Activated CD8-positive, alpha-beta T cell treated with anti-CD3 and anti-CD28 coated beads, Interleukin-2, amount 10 ng/mL, durations not matched to agents 7 days and 5 days (primary cell): ENCODE measurements around the gene TXK. TPM values are rescaled to one million over a fixed set of nuclear protein-coding genes. Genes with fewer than 3 reads are reported as not detected.

ENCODE experiments used
- ATAC-seq: fragments of 150-1000 bp; cut with Tn5 transposase; one replicate; pipeline ENCODE4 v1.10.0; 2021; ENCODE audit warnings: moderate library complexity
- CTCF ChIA-PET: fragments of 350-600 bp; sonication (Branson Sonifier 250); formaldehyde crosslinking; loops from one replicate; lab custom pipeline; 2021; ENCODE audit warnings: antibody characterized with exemption; lab: Charles Lee
- POLR2A ChIA-PET: fragments of 350-600 bp; sonication (Branson Sonifier 250); formaldehyde crosslinking; loops from one replicate; lab custom pipeline; 2021; ENCODE audit warnings: antibody characterized with exemption; lab: Charles Lee
- DNase-seq: peaks from one replicate; pipeline ENCODE4 v3.0.0-alpha.2; 2020
- H3K27ac Mint-ChIP-seq: one replicate; pipeline ENCODE4 v1.8.0; 2021; ENCODE audit warnings: mild to moderate bottlenecking, mixed read lengths
- H3K27me3 Mint-ChIP-seq: one replicate; pipeline ENCODE4 v1.8.0; 2021; ENCODE audit warnings: low read depth, mixed read lengths
- H3K36me3 Mint-ChIP-seq: one replicate; pipeline ENCODE4 v1.8.0; 2021; ENCODE audit warnings: low read depth, mixed read lengths
- H3K4me1 Mint-ChIP-seq: one replicate; pipeline ENCODE4 v1.8.0; 2021; ENCODE audit warnings: low read depth, mixed read lengths
- H3K4me3 Mint-ChIP-seq: one replicate; pipeline ENCODE4 v1.8.0; 2021; ENCODE audit warnings: mild to moderate bottlenecking, mixed read lengths
- H3K9me3 Mint-ChIP-seq: one replicate; pipeline ENCODE4 v1.8.0; 2022; ENCODE audit warnings: mixed read lengths; ENCODE audit not compliant: insufficient read depth
- total RNA-seq, 2 experiments: library from RNA; stranded (reverse); gene quantifications; one replicate each; pipeline ENCODE4 v1.2.3, GENCODE V29; 2021

The TXK gene
- total RNA-seq, 2 experiments from 2014 or later: 60.6 to 63.6 TPM

DNA sequence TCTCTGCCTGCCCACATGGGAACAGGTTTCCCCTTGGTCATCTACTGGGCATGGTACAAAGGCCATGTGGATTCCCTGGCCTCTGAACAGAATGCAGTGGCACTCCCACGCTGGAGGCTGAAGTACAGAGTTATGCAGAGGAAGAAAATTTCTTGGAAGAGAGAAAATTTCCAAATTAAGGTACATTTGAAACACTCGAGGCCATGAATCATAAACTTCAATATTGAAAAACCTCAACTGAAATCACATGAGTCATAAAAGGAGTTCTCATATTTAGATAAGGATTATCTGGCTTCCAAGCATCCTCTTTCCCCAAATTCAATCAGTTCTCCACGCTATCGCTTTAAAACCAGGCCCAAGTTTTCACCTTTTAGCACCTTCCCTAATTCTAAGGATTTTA lies 28.1 kb upstream of the TXK start:
- CTCF ChIA-PET: interaction anchor here (1.0 kb wide), 1 partner anchor 112 kb away, joined by 3 read pairs; no protein-coding TSS in a partner anchor

DNA sequence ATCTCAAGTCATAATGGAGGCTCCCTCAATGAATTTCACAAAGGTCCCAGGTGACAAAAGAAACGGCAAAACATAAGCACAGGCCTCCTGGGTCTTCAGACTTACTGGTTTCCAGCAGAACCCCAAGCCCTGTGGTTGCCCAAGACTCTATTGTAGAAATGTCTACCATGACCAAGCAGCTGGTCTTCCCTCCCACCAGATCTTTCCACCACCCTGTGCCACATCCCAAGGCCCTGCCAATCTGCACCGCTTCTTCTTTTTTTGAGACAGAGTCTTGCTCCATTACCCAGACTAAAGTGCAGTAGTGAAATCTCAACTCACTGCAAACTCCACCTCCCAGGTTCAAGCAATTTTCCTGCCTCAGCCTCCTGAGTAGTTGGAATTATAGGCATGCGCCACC lies 23.2 kb upstream of the TXK start:
- H3K27me3 Mint-ChIP-seq: no peaks in the 10 kb centered on the region
- H3K4me1 Mint-ChIP-seq: peaks cover 3% of the 10 kb centered on the region
- no peak for DNase-seq
- ChIA-PET POLR2A (no interaction called here), CTCF (interaction anchor here (1.5 kb wide), 1 partner anchor 8 kb away, joined by 5 read pairs; no protein-coding TSS in a partner anchor)
- peaks cover 39% of the 10 kb centered on the region for H3K36me3 Mint-ChIP-seq
- H3K4me3 Mint-ChIP-seq: no peak overlapping the region
- no peak overlapping the region for H3K27ac Mint-ChIP-seq
- ATAC-seq: no peak
- H3K9me3 Mint-ChIP-seq: peaks cover 31% of the 10 kb centered on the region

More for the DNA sequence above, 28.1 kb upstream of the TXK start:
- peaks cover 18% of the 10 kb centered on the region for H3K36me3 Mint-ChIP-seq
- H3K4me3 Mint-ChIP-seq: no peak overlapping the region
- no peaks in the 10 kb centered on the region for H3K27me3 Mint-ChIP-seq
- peaks cover 8% of the 10 kb centered on the region for H3K9me3 Mint-ChIP-seq
- H3K4me1 Mint-ChIP-seq: peaks cover 4% of the 10 kb centered on the region
- H3K27ac Mint-ChIP-seq: no peak overlapping the region
- POLR2A ChIA-PET: no interaction called here
- ATAC-seq: no peak
- DNase-seq: no peak

DNA sequence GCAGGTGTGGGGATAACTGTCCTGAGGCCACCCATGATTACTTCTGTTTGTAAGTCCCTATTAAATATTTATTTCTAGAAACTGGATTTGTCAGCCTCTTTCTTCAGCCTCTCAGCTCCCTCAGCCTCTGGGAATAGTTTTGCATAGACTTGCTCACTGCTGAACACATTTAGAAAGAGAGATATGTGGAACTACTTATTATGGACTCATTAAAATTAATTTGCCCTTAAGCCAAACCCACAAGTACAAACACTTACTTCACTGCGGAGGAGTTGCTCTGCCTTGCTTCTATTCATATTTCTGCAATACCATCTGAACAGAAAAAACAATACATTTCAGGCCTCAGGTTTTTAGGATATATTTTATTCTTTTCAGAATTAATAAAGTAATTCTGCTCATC lies 22.4 kb upstream of the TXK start:
- CTCF ChIA-PET: no interaction called here
- Mint-ChIP-seq H3K4me3 (no peak overlapping the region), H3K27ac (no peak overlapping the region), H3K9me3 (peaks cover 31% of the 10 kb centered on the region), H3K36me3 (peaks cover 39% of the 10 kb centered on the region), H3K27me3 (no peaks in the 10 kb centered on the region), H3K4me1 (no peaks in the 10 kb centered on the region)
- ATAC-seq: no peak
- DNase-seq: no peak
- POLR2A ChIA-PET: no interaction called here

DNA sequence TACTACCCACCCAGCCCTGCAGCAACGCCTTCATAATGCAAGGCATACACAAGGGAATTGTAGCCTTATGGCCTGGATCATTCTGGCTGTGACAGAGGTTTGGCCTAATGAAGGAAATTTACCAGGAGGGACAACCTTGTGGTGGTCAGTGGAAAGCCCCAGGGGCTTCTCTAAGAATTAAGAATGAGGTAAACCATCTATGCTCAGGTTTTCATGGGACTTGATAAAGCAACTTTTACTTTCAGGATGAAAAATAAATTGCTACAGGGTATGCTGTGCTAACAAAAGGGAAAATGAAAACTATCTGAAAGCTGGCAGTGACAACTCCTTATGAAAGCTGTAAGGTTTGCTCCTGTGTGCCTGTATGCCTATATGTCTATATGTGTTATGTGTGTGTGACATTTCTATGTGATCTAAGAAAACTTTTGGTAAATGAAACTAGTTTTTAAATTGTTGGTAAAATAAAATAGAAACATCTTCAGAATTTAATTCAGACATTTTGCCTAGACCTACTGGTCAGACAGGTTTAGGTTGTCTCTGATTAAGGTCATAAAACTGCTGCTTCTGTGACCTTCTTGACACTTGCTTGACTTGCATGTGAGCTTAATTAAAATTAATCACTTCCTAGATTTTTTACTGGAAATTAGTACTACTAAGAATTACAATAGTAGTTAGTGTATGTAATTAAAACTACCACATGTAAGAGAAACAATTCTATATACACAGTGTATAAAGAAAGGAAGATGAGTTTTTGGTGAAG lies 19.9 kb upstream of the TXK start:
- POLR2A ChIA-PET: no interaction called here

DNA sequence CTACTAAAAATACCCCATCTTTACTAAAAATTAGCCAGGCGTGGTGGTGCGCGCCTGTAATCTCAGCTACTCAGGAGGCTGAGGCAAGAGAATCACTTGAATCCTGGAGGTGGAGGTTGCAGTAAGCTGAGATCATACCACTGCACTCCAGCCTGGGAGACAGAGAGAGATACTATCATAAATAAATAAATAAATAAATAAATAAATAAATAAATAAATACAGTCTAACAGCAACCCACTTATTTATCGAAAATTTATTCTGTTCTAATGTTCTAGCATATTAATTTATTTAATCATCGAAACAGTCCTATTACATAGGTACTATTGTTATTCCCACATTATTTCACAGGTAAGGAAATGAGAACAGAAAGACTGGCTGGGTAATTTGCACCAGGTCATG lies 18.2 kb upstream of the TXK start:
- Mint-ChIP-seq H3K4me3 (no peak overlapping the region), H3K36me3 (peaks cover 30% of the 10 kb centered on the region), H3K4me1 (no peaks in the 10 kb centered on the region), H3K27ac (no peak overlapping the region), H3K27me3 (no peaks in the 10 kb centered on the region), H3K9me3 (peaks cover 24% of the 10 kb centered on the region)
- ChIA-PET POLR2A (no interaction called here), CTCF (no interaction called here)
- ATAC-seq: no peak
- DNase-seq: no peak

More for the DNA sequence above, 19.9 kb upstream of the TXK start:
- Mint-ChIP-seq H3K9me3 (peaks cover 31% of the 10 kb centered on the region), H3K4me3 (no peak overlapping the region), H3K27ac (no peak overlapping the region), H3K36me3 (peaks cover 35% of the 10 kb centered on the region), H3K27me3 (no peaks in the 10 kb centered on the region), H3K4me1 (no peaks in the 10 kb centered on the region)
- CTCF ChIA-PET: interaction anchor here (1.4 to 1.8 kb wide), 2 partner anchors 8 to 10 kb away, joined by 4 to 8 read pairs; no protein-coding TSS in a partner anchor
- ATAC-seq: no peak
- DNase-seq: no peak

DNA sequence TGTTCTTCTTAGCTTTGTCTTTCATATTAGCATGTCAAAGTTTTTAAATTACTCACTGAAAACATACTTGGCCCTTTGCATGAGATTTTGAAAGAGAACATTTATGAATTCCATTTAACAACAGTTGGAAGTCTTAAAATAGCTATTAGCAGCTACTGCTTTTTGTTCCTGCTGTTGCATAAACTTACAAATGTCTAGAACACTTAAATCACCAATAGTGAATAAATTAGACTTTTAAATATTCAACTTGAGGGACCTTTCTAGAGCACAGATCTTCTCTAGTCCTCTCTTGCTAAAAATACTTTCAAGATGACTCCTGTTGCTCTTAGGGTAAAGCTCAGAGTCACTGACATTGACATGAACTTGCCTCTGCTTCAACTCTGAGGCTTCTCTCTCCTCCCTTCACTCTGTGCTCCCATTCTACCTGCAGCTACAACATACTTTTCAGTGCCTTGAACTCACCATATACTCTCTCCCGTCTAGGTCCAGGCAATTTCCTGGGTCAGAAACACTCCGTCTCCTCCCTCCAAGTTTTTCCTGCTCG lies 15.8 kb upstream of the TXK start:
- no peak overlapping the region for H3K4me3 Mint-ChIP-seq
- H3K36me3 Mint-ChIP-seq: peaks cover 18% of the 10 kb centered on the region
- no peaks in the 10 kb centered on the region for H3K27me3 Mint-ChIP-seq
- POLR2A ChIA-PET: no interaction called here
- ATAC-seq: no peak
- peaks cover 14% of the 10 kb centered on the region for H3K9me3 Mint-ChIP-seq
- no peak for DNase-seq
- H3K27ac Mint-ChIP-seq: no peak overlapping the region
- no peaks in the 10 kb centered on the region for H3K4me1 Mint-ChIP-seq
- CTCF ChIA-PET: interaction anchor here (1.4 to 2.0 kb wide), 3 partner anchors 8 to 140 kb away, joined by 5 to 8 read pairs (median 5); no protein-coding TSS in a partner anchor

DNA sequence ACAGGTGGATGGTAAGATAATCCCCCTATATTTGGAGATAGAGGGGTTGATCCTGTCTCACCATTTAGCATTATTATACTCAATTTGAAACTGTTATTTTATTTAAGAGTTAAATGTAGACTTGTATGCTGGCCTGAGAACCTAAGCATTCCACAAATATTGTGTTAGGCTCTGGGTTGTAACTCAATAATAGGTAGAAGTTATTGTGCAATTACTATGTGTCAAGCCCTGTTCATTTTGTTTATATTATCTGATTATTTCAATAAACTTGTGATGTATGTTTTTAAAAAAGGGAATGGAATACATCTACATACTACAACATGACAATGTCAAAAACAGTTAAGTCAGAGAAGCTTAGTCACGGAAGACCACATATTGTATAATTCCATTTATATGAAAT lies 13.6 kb upstream of the TXK start:
- Mint-ChIP-seq H3K36me3 (peaks cover under 1% of the 10 kb centered on the region), H3K9me3 (no peaks in the 10 kb centered on the region), H3K4me3 (no peak overlapping the region), H3K27me3 (no peaks in the 10 kb centered on the region), H3K27ac (no peak overlapping the region), H3K4me1 (no peaks in the 10 kb centered on the region)
- no peak for ATAC-seq
- ChIA-PET POLR2A (no interaction called here), CTCF (no interaction called here)
- DNase-seq: no peak

DNA sequence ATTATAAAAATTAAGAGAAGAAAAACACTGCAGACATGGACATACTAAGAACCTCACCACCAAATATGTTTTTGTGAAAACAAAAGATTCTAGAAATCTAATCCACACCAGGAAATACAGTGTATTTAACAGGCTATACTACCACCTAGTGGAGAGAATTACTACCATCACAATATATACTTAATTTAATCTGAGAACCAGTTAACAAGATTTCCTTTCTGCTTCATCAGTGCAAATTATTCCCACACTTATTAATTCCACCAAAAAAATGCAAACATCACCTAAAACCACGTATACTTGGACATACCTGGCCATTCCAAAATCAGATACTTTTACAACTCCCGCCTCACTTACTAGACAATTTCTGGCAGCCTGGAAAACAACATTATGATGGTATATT lies 7.0 kb upstream of the TXK start:
- no peak for DNase-seq
- Mint-ChIP-seq H3K27me3 (no peaks in the 10 kb centered on the region), H3K4me3 (no peak overlapping the region), H3K4me1 (peaks cover 49% of the 10 kb centered on the region), H3K9me3 (no peaks in the 10 kb centered on the region), H3K36me3 (peaks cover 14% of the 10 kb centered on the region), H3K27ac (no peak overlapping the region)
- no peak for ATAC-seq
- CTCF ChIA-PET: interaction anchor here (1.0 to 7.4 kb wide), 6 partner anchors 13 to 304 kb away, joined by 3 to 284 read pairs (median 4); no protein-coding TSS in a partner anchor
- POLR2A ChIA-PET: interaction anchor here (4.4 kb wide), 1 partner anchor 12 kb away, joined by 149 read pairs; no protein-coding TSS in a partner anchor

DNA sequence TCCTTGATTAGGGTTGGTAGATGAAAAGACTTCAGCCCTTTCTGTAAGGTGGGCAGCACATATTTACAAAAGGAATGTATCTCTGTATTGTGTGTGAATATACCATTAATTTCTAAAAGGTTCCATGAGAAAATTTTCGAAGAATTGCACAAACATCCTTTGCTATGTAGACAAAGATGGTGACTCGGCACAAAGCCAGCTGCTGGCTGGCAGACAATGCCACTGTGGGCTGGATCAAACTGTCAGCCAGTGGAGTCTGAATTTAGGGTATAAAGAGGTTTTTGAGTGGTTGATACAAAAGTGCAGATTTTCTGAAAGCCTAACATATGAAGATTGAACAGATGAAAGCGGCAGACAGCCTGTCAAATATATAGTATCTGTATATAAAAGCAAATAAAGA lies 5.6 kb upstream of the TXK start:
- Mint-ChIP-seq H3K9me3 (no peaks in the 10 kb centered on the region), H3K4me1 (peaks cover 63% of the 10 kb centered on the region), H3K27ac (peak overlapping the region; percentile 91), H3K27me3 (no peaks in the 10 kb centered on the region), H3K4me3 (peak overlapping the region; percentile 76), H3K36me3 (peaks cover 23% of the 10 kb centered on the region)
- ChIA-PET CTCF (interaction anchor here (0.8 to 7.4 kb wide), 18 partner anchors 10 to 206 kb away, joined by 3 to 284 read pairs (median 4); partner anchors contain the start of genes CNGA1 and NIPAL1), POLR2A (interaction anchor here (4.4 kb wide), 1 partner anchor 11 kb away, joined by 149 read pairs; no protein-coding TSS in a partner anchor)
- DNase-seq (no peak), ATAC-seq (no peak)

DNA sequence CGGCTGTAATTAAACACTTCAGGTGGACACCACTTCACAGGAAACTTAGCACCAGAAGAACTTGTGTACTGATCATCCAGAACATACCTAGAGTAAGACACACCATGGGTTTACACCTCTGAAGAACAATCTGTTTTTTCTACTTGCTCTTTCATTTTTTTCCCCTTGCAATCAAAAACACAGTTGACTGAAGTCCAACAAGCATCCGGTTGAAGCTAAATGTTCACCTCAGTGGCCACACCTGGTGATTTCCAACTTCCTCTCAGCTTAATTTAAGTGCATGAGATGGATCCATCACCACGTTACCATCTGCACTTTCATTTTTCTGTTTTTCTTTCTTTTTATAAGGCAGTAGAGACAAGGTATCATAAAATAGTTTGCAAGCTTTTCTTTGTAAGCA lies 4.9 kb upstream of the TXK start:
- ChIA-PET POLR2A (interaction anchor here (1.0 to 4.4 kb wide), 3 partner anchors 10 to 226 kb away, joined by 3 to 149 read pairs (median 4); no protein-coding TSS in a partner anchor), CTCF (interaction anchor here (0.8 to 7.4 kb wide), 16 partner anchors 10 to 205 kb away, joined by 3 to 284 read pairs (median 4); partner anchors contain the start of genes CNGA1 and NIPAL1)
- Mint-ChIP-seq H3K4me1 (peaks cover 70% of the 10 kb centered on the region), H3K27ac (peak overlapping the region; percentile 91), H3K27me3 (no peaks in the 10 kb centered on the region), H3K36me3 (peaks cover 25% of the 10 kb centered on the region), H3K9me3 (no peaks in the 10 kb centered on the region), H3K4me3 (peak overlapping the region; percentile 76)
- ATAC-seq (peak; percentile 50), DNase-seq (peak; percentile 75)

DNA sequence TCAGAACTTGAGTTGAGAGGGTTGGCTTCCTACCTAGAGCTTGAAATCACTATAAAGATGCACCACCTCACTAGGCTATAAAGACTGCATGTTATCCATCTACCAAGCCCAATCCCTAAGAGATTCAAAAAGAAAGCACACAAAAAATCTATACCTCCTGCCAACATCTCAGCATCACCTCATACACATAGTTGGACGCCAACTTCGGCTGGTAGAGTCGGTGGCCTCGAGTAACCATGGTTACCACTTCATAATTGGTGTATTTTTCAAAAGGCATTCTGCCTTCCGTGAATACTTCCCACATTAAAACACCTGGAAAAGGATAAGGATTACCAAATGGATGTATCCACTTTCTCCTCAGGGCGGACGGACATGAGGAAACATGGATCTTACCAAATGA lies 4.5 kb upstream of the TXK start:
- Mint-ChIP-seq H3K4me3 (peak overlapping the region; percentile 76), H3K9me3 (no peaks in the 10 kb centered on the region), H3K27me3 (no peaks in the 10 kb centered on the region), H3K27ac (peak overlapping the region; percentile 91), H3K36me3 (peaks cover 29% of the 10 kb centered on the region), H3K4me1 (peaks cover 72% of the 10 kb centered on the region)
- ATAC-seq (peak; percentile 17), DNase-seq (peak; percentile 39)
- ChIA-PET POLR2A (interaction anchor here (1.0 to 4.4 kb wide), 6 partner anchors 10 to 226 kb away, joined by 3 to 149 read pairs (median 4); partner anchors contain the start of gene SLAIN2), CTCF (interaction anchor here (1.0 to 7.4 kb wide), 14 partner anchors 11 to 301 kb away, joined by 3 to 284 read pairs (median 5); partner anchors contain the start of genes CNGA1 and NIPAL1)
